ENCODE results near the gene CCDC43. TPM values are rescaled to one million over a fixed set of nuclear protein-coding genes. Genes with fewer than 3 reads are reported as not detected.
"Not testable (repeated sequence)": the region's sequence is repeated elsewhere in the genome, so short reads cannot be mapped to it uniquely, and the experiment has no call there.

CCDC43 gene
- total RNA-seq, result 29.0 and 32.8 TPM in 2 replicates
- long read RNA-seq, transcript CCDC43-202 (4 exons, 2,058 nt), result minor isoform, 5 of 45 reads
- long read RNA-seq, transcript CCDC43-201 (5 exons, 2,082 nt), result major isoform, 34 of 45 reads
- long read RNA-seq, partial matches to known transcripts, result 2 of 45 reads
- long read RNA-seq, other reads (novel, unspliced or antisense), result 4 of 45 reads

DNA sequence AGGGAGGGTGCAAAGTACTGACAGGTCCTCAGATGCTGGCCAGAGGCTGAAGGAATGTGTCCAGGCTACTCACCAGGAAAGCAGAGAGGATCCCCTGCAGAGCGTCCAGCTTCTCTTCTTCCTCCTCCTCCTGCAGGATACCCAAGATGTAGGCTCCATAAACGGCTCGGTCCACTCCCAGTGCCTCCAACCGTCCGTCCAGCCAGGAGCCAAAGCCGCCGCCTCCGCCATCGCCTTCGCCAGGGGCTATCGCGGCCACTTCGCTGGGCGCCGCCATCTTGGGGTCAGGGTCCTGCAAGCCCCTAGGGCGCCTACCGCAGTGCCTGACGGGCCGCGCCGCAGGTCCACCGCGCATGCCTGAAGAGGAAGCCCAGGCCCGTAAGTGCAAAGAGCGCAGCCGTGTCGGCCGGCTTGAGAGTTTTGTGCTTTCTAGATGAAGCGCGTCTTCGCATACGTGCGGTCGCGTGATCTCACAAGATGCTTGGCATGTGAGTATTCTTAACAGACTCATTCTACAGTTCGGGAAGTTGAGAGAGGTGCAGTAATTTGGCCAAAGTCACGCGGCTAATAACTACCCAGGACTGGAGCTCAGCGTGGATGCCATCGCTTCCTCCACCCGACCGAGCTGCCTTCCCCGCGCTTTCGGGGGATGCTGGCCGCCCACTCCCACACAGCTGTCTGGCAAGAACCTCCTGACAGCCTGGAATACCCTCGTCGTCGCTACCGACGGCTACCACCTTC lies at the start of gene CCDC43:
Gene CCDC43, minus strand, starts transcription at position 300 of the 741 bp plus-strand sequence. Its CDS starts 23 bp downstream, at position 277.
- H3K4me1 Mint-ChIP-seq, result peaks cover 19% of the 10 kb centered on the region
- H3K27ac Mint-ChIP-seq (ENCODE audit: unreplicated experiment), result peak within 1 kb of the TSS; percentile 99
- H3K27me3 Mint-ChIP-seq (ENCODE audit: low read depth), result no peaks in the 10 kb centered on the region
- no peaks in the 10 kb centered on the region for H3K9me3 Mint-ChIP-seq
- TF ChIP-seq, protein P1, sequence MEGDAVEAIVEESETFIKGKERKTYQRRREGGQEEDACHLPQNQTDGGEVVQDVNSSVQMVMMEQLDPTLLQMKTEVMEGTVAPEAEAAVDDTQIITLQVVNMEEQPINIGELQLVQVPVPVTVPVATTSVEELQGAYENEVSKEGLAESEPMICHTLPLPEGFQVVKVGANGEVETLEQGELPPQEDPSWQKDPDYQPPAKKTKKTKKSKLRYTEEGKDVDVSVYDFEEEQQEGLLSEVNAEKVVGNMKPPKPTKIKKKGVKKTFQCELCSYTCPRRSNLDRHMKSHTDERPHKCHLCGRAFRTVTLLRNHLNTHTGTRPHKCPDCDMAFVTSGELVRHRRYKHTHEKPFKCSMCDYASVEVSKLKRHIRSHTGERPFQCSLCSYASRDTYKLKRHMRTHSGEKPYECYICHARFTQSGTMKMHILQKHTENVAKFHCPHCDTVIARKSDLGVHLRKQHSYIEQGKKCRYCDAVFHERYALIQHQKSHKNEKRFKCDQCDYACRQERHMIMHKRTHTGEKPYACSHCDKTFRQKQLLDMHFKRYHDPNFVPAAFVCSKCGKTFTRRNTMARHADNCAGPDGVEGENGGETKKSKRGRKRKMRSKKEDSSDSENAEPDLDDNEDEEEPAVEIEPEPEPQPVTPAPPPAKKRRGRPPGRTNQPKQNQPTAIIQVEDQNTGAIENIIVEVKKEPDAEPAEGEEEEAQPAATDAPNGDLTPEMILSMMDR (conservative IDR thresholded peaks at IDR 0.05), result no peak
- peak; percentile 96 for DNase-seq (ENCODE audit: low read depth, low spot score)
- no peaks in the 10 kb centered on the region for H3K36me3 Mint-ChIP-seq (ENCODE audit: low read depth)
- peak within 1 kb of the TSS; percentile 99 for H3K4me3 Mint-ChIP-seq

DNA sequence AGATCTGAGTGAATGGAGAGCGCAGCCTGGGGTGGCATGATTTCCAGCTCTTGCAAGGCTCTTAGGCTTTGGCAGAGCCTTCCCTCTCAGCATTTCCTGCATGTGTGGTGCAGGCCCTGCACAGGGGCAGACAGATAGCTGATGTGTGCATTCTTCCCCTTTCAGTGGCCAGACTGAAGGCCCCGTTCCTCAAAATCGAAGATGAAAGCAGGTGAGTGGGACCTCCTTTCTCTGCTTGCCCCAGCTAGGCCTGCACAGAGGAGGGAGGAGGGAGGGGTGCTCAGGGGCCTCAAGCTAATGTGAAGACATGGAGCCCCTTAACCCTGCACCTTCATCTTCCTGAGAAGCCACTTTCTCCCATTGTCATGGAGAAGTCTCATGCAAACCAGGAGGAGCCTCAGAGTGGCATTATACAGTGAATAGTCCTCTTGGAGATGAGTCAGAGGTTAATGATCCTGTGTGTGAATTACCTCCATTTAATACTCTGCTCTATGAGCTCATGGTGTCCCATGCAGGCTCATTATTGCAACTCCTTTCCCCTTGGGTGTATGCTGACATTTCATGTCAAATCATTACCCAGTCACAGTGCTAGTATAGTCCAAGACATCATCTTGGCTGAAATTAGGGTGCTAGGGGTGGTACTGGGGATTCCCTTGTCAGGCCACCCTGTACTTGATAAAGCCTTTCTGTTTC lies 48.8 kb upstream of the CCDC43 start:
- no peak overlapping the region for H3K4me3 Mint-ChIP-seq
- H3K27ac Mint-ChIP-seq (ENCODE audit: unreplicated experiment), result no peak overlapping the region
- no peaks in the 10 kb centered on the region for H3K9me3 Mint-ChIP-seq
- DNase-seq (ENCODE audit: low read depth, low spot score), result no peak
- H3K27me3 Mint-ChIP-seq (ENCODE audit: low read depth), result no peaks in the 10 kb centered on the region
- no peaks in the 10 kb centered on the region for H3K4me1 Mint-ChIP-seq
- TF ChIP-seq, protein P1 (conservative IDR thresholded peaks at IDR 0.05), result no peak
- H3K36me3 Mint-ChIP-seq (ENCODE audit: low read depth), result peaks cover 6% of the 10 kb centered on the region

- Mint-ChIP-seq H3K36me3 (ENCODE audit: low read depth) (peaks cover 6% of the 10 kb centered on the region), H3K4me3 (no peak overlapping the region), H3K27me3 (ENCODE audit: low read depth) (no peaks in the 10 kb centered on the region), H3K4me1 (no peaks in the 10 kb centered on the region), H3K27ac (ENCODE audit: unreplicated experiment) (no peak overlapping the region), H3K9me3 (no peaks in the 10 kb centered on the region)
- TF ChIP-seq, protein P1 (conservative IDR thresholded peaks at IDR 0.05), result no peak
- no peak for DNase-seq (ENCODE audit: low read depth, low spot score)
These were observed 47.1 kb upstream of the CCDC43 start for GRCh38 chr17:44736551-44737240.

DNA sequence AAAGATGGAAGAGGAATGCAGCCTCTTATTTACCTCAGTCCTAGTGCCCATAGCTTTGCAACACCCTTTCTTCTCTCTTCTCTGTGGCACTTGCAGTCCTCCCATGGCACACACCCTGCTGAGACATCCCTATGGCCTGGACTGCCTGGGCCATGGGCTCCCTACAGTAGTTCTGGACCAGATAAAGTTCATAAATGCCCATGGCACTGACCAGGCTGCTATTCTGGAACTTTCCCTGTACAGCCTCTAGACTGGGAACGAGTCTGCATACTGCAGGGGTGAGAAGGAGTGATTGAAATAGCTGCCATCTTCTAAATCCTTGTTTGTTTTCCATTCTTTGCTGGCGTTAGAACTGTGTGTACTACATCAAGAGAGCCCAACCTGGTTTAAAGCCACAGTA lies 44.7 kb upstream of the CCDC43 start:
- H3K4me1 Mint-ChIP-seq, result no peaks in the 10 kb centered on the region
- no peak for DNase-seq (ENCODE audit: low read depth, low spot score)
- H3K4me3 Mint-ChIP-seq, result no peak overlapping the region
- TF ChIP-seq, protein P1 (conservative IDR thresholded peaks at IDR 0.05), result no peak
- no peaks in the 10 kb centered on the region for H3K27me3 Mint-ChIP-seq (ENCODE audit: low read depth)
- no peaks in the 10 kb centered on the region for H3K9me3 Mint-ChIP-seq
- peaks cover 10% of the 10 kb centered on the region for H3K36me3 Mint-ChIP-seq (ENCODE audit: low read depth)
- H3K27ac Mint-ChIP-seq (ENCODE audit: unreplicated experiment), result no peak overlapping the region

- no peak for DNase-seq (ENCODE audit: low read depth, low spot score)
- H3K9me3 Mint-ChIP-seq, result no peaks in the 10 kb centered on the region
- H3K36me3 Mint-ChIP-seq (ENCODE audit: low read depth), result peaks cover 10% of the 10 kb centered on the region
- no peaks in the 10 kb centered on the region for H3K4me1 Mint-ChIP-seq
- no peak overlapping the region for H3K27ac Mint-ChIP-seq (ENCODE audit: unreplicated experiment)
- no peaks in the 10 kb centered on the region for H3K27me3 Mint-ChIP-seq (ENCODE audit: low read depth)
- no peak overlapping the region for H3K4me3 Mint-ChIP-seq
- TF ChIP-seq, protein P1 (conservative IDR thresholded peaks at IDR 0.05), result peak; percentile 49
These were observed 44.2 kb upstream of the CCDC43 start for GRCh38 chr17:44733753-44734152.

- H3K27ac Mint-ChIP-seq (ENCODE audit: unreplicated experiment); H3K9me3 Mint-ChIP-seq; H3K4me1 Mint-ChIP-seq; H3K4me3 Mint-ChIP-seq; H3K36me3 Mint-ChIP-seq (ENCODE audit: low read depth); H3K27me3 Mint-ChIP-seq (ENCODE audit: low read depth); DNase-seq (ENCODE audit: low read depth, low spot score): not testable (repeated sequence)
These were observed 36.5 kb upstream of the CCDC43 start for GRCh38 chr17:44726121-44726520.
